Measurements from ENCODE around the gene AGR2.
"Not testable (repeated sequence)": the region's sequence is repeated elsewhere in the genome, so short reads cannot be mapped to it uniquely, and the experiment has no call there.

Gene AGR2

DNA sequence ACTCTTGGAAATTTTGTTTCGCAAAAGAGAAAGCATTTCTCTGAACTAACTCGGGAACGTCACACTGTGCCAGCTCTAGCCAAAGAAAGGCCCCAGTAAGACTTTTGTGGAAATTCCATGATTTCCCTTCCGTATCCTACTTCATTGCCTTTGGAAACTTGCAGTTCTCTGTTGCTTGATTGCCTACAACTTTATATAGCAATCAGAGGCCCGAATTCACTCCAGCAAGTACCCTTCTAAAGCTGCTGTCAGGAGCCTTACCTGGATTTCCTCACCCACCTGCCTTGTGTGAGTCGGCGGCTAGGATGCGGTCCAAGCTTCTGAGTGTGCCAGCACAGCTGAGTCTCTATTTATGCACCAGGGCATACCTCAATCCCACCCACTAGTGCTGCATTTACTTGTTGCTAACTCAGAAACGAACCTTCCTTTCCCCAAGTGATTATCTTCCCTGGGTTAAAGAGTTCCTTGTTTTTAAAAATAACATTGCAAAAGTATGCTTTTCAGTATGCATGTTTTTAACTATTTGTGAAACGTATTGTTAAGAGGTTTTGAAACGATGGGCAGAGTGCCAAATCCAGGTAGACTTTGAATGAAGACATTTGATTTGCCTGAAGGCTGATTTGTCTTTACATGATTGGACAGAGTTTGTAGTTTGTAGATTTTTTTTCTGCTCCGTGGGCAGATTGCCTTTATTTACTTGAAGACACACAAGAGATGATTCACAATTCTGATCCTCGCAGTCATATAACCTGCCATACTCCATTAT, at the start of gene AGR2:
Gene AGR2, minus strand, starts transcription at position 326 of the 766 bp plus-strand sequence. CDS start 3,203 bp downstream, outside the sequence.
- no peak for ATAC-seq
- Mint-ChIP-seq H3K4me3 (no peak within 1 kb of the TSS), H3K9me3 (no peaks in the 10 kb centered on the region), H3K36me3 (no peaks in the 10 kb centered on the region), H3K4me1 (no peaks in the 10 kb centered on the region), H3K27ac (no peak within 1 kb of the TSS)
- no peak for DNase-seq (ENCODE audit: low spot score in 2 of 2)

DNA sequence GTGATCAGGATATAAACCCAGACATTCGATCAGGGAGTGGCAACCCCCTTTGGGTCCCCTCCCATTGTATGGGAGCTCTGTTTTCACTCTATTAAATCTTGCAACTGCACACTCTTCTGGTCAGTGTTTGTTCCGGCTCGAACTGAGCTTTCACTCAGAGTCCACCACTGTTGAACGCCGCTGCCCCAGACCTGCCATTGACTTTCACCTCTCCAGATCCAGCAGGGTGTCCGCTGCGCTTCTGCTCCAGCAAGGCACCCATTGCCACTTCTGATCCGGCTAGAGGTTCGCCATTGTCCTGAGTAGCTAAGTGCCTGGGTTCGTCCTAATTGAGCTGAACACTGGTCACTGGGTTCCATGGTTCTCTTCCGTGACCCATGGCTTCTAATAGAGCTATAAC, 48.4 kb upstream of the AGR2 start:
- H3K4me3 Mint-ChIP-seq; H3K36me3 Mint-ChIP-seq; H3K27ac Mint-ChIP-seq; H3K4me1 Mint-ChIP-seq; DNase-seq (ENCODE audit: low spot score in 2 of 2); ATAC-seq; H3K9me3 Mint-ChIP-seq: not testable (repeated sequence)

GRCh38 chr7:16851829-16852228, 47.0 kb upstream of the AGR2 start:
- Mint-ChIP-seq H3K36me3 (no peaks in the 10 kb centered on the region), H3K4me3 (no peak overlapping the region), H3K27ac (no peak overlapping the region), H3K4me1 (no peaks in the 10 kb centered on the region), H3K9me3 (no peaks in the 10 kb centered on the region)
- ATAC-seq (no peak), DNase-seq (ENCODE audit: low spot score in 2 of 2) (no peak)

DNA sequence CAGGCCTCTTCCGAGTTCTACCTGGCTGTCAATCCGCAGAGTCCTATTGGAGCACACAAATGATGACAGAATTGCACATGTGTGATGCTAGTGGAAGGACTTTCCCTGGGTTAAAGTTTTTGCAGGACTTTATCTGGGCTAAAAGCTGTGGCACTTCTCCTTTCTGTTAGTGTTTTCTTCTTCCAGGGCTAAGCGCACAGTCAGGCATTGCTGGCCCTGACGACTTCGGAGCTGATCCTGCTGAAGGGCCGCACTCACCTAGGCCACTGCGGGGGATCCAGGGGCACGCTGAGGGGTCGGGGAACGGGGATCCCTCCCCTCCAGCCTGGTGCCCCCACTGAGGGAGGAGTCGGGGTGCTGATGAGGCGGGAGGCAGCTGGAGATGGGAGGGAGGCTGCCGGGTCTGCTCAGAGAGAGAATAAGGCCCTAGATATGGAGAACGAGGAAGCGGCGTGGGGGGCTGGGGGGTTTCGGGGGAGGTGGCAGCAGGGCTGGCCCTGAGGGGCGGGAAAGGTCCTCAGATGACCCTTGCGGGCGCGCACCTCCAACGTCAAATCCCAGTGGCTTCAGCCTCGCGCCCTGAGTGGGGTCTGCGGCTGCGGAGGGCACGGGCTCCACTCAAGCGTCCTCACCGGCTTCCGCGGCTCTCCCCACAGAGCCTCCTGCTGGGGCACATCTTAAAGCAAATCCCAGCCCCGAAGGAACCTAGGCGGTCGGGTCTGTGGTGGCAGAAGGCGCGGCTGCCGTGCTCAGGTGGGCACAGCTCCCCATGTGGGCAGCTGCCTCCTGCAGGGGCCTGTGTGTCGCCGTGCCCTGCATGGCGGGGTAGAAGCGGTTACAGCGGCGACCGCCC, 46.0 kb upstream of the AGR2 start:
- no peaks in the 10 kb centered on the region for H3K4me1 Mint-ChIP-seq
- H3K9me3 Mint-ChIP-seq: no peaks in the 10 kb centered on the region
- no peak overlapping the region for H3K4me3 Mint-ChIP-seq
- H3K27ac Mint-ChIP-seq: no peak overlapping the region
- no peak for DNase-seq (ENCODE audit: low spot score in 2 of 2)
- no peaks in the 10 kb centered on the region for H3K36me3 Mint-ChIP-seq
- peak; percentile 36 for ATAC-seq

DNA sequence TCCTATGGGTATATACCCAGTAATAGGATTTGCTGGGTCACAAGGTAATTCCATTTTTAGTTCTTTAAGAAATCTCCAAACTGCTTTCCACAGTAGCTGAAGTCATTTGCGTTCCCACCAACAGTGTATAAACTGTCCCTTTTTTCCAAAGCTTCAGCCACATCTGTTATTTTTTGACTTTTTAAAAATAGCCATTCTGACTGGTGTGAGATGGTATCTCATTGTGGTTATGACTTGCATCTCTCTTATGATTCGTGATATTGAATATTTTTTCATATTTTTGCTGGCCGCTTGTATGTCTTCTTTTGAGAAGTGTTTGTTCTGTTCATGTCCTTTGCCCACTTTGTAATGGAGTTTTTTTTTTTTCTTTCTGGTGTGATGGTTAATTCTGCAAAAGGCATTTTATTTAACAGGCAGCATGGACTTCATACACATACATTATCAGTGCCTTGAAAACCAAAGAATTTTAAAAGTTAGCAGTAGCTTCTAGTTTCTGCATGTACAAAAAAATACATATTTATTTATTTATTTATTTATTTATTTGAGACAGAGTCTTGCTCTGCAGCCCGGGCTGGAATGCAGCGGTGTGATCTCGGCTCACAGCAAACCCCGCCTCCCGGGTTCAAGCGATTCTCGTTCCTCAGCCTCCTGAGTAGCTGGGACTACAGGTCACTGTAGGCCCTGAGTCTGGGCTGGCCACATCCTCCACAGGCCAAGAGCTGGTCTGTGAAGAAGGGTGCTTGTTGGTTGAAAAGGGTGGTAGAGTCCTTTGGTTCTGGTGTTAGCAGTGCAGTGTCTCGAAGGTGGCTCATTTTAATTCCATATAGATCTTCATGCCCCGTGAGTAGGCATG, 44.7 kb upstream of the AGR2 start:
- no peaks in the 10 kb centered on the region for H3K9me3 Mint-ChIP-seq
- no peak overlapping the region for H3K4me3 Mint-ChIP-seq
- H3K36me3 Mint-ChIP-seq: no peaks in the 10 kb centered on the region
- H3K27ac Mint-ChIP-seq: no peak overlapping the region
- no peaks in the 10 kb centered on the region for H3K4me1 Mint-ChIP-seq
- ATAC-seq (no peak), DNase-seq (ENCODE audit: low spot score in 2 of 2) (no peak)

- H3K4me3 Mint-ChIP-seq: no peak overlapping the region
- no peaks in the 10 kb centered on the region for H3K9me3 Mint-ChIP-seq
- ATAC-seq: no peak
- no peaks in the 10 kb centered on the region for H3K4me1 Mint-ChIP-seq
- no peak overlapping the region for H3K27ac Mint-ChIP-seq
- DNase-seq (ENCODE audit: low spot score in 2 of 2): no peak
- no peaks in the 10 kb centered on the region for H3K36me3 Mint-ChIP-seq
Measured at GRCh38 chr7:16847381-16847860, 42.6 kb upstream of the AGR2 start.

GRCh38 chr7:16846601-16847165, 41.9 kb upstream of the AGR2 start:
- ATAC-seq: no peak
- DNase-seq (ENCODE audit: low spot score in 2 of 2): no peak
- Mint-ChIP-seq H3K4me1 (no peaks in the 10 kb centered on the region), H3K36me3 (no peaks in the 10 kb centered on the region), H3K9me3 (no peaks in the 10 kb centered on the region), H3K27ac (no peak overlapping the region), H3K4me3 (no peak overlapping the region)

DNA sequence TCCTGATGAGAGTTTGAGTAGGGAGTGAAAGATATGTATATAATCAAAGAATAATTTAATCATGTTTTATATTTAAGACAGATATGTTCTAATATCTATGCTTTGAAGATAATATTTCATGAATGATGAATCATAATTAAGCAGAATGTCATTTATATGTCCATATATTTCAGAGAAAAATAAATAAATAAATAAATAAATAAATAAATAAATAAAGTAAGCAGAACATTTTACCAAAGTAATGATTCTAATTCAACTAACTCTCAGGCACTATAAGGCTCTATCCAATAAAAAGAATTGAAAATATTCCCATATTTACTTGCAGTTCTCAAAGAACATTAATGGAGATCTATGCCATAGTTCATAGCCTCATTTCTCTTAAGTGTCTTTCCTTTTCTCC, 40.9 kb upstream of the AGR2 start:
- no peak for ATAC-seq
- no peak for DNase-seq (ENCODE audit: low spot score in 2 of 2)
- Mint-ChIP-seq H3K4me3 (no peak overlapping the region), H3K4me1 (no peaks in the 10 kb centered on the region), H3K36me3 (no peaks in the 10 kb centered on the region), H3K27ac (no peak overlapping the region), H3K9me3 (no peaks in the 10 kb centered on the region)

DNA sequence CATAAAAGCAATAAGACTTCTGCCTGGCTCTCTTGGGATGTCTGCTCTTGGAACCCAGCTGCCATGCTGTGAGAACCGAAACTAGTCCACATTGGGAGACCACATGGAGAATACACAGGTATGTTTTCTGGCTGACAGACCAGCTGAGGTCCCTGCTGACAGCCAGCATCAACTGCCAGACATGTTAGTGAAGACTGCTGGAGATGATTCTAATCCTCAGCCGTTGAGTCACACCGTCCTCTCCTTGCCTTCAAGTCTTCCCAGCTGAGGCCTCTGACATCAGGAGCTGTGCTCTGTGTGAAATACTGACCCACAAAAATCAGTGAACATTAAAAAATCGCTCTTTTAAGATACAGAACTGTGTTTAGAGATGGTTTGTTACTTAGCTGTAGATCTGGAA, 36.9 kb upstream of the AGR2 start:
- Mint-ChIP-seq H3K4me1 (no peaks in the 10 kb centered on the region), H3K9me3 (no peaks in the 10 kb centered on the region), H3K36me3 (no peaks in the 10 kb centered on the region), H3K27ac (no peak overlapping the region), H3K4me3 (no peak overlapping the region)
- ATAC-seq (no peak), DNase-seq (ENCODE audit: low spot score in 2 of 2) (no peak)

GRCh38 chr7:16840094-16840493, 35.3 kb upstream of the AGR2 start:
- DNase-seq (ENCODE audit: low spot score in 2 of 2) (no peak), ATAC-seq (no peak)
- Mint-ChIP-seq H3K4me3 (no peak overlapping the region), H3K4me1 (no peaks in the 10 kb centered on the region), H3K36me3 (no peaks in the 10 kb centered on the region), H3K9me3 (no peaks in the 10 kb centered on the region), H3K27ac (no peak overlapping the region)

- ATAC-seq (no peak), DNase-seq (ENCODE audit: low spot score in 2 of 2) (no peak)
- Mint-ChIP-seq H3K4me3 (no peak overlapping the region), H3K36me3 (no peaks in the 10 kb centered on the region), H3K9me3 (no peaks in the 10 kb centered on the region), H3K27ac (no peak overlapping the region), H3K4me1 (no peaks in the 10 kb centered on the region)
Measured at GRCh38 chr7:16839646-16840045, 34.8 kb upstream of the AGR2 start.

DNA sequence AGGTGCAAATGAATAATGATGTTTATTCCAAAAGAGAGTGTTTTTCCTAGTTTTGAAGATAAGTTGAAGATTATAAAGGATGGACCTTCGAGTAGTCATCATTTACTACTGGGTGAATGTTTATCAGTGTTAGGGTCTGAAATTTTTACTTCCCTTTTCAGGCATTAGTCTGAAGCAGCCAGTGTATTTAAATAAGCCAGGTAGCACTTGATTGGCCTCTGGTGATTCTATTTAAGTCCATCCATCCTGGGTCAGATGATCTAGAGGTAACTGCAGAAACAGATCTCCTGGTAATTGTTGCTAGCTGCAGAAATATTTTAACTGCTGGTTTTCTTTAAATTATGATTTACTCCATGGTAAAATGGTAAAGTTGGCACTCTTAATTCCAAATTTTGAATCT, 34.1 kb upstream of the AGR2 start:
- Mint-ChIP-seq H3K36me3 (no peaks in the 10 kb centered on the region), H3K4me3 (no peak overlapping the region), H3K27ac (no peak overlapping the region), H3K4me1 (no peaks in the 10 kb centered on the region), H3K9me3 (no peaks in the 10 kb centered on the region)
- DNase-seq (ENCODE audit: low spot score in 2 of 2) (no peak), ATAC-seq (no peak)

DNA sequence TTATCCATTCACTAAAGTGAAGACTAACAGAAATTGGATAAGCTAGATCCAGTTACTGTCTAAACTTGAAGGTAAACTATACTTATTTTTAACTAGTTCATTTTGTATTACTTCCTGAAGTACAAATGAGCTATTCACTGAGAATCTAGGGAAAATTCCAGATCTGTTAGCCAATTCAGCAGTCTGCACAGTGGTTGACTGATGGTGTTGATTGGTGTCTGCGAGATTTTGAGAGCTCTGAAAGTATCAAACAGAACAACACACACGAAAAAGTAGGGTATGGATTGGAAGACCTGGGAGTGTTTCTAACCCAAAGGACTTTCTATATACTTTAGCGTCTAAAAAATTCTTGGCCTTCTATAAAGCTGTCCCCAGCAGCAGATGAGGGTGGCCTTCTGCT, 33.6 kb upstream of the AGR2 start:
- Mint-ChIP-seq H3K4me1 (no peaks in the 10 kb centered on the region), H3K4me3 (no peak overlapping the region), H3K36me3 (no peaks in the 10 kb centered on the region), H3K9me3 (no peaks in the 10 kb centered on the region), H3K27ac (no peak overlapping the region)
- DNase-seq (ENCODE audit: low spot score in 2 of 2): no peak
- no peak for ATAC-seq

GRCh38 chr7:16836481-16836880, 31.7 kb upstream of the AGR2 start:
- Mint-ChIP-seq H3K4me1 (no peaks in the 10 kb centered on the region), H3K27ac (no peak overlapping the region), H3K36me3 (no peaks in the 10 kb centered on the region), H3K4me3 (no peak overlapping the region), H3K9me3 (no peaks in the 10 kb centered on the region)
- ATAC-seq: no peak
- no peak for DNase-seq (ENCODE audit: low spot score in 2 of 2)

DNA sequence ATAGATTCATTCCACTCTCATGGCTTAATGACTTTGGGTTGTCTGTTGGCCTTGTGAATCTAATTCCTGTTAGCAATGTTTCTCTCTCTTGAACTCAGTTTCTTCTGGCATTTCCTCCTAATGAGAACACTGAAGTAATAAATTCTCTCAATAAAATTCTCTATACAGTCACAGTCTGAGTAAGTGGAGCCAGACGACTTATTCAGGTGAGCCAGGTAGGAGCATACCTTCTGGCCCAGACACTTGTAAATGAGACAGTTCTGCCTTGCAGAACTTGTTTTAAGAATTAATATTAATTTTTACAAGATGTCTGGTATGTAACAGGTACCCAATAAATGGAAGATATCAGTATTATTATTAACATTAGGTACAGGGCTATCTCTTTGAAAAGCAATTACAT, 28.6 kb upstream of the AGR2 start:
- no peaks in the 10 kb centered on the region for H3K36me3 Mint-ChIP-seq
- H3K4me1 Mint-ChIP-seq: no peaks in the 10 kb centered on the region
- no peak for DNase-seq (ENCODE audit: low spot score in 2 of 2)
- no peak overlapping the region for H3K4me3 Mint-ChIP-seq
- H3K27ac Mint-ChIP-seq: no peak overlapping the region
- no peak for ATAC-seq
- H3K9me3 Mint-ChIP-seq: peaks cover 3% of the 10 kb centered on the region
